IPS-NIHi7 (cell line): Measurements from ENCODE around the gene TCEAL5.
"Not testable (repeated sequence)": the region's sequence is repeated elsewhere in the genome, so short reads cannot be mapped to it uniquely, and the experiment has no call there.

Experiments used
- DNase-seq: peaks from one replicate; pipeline ENCODE4 v3.0.0; 2012; ENCODE audit warnings: mixed read lengths; ENCODE audit errors: extremely low spot score

TCEAL5 gene, protein sequence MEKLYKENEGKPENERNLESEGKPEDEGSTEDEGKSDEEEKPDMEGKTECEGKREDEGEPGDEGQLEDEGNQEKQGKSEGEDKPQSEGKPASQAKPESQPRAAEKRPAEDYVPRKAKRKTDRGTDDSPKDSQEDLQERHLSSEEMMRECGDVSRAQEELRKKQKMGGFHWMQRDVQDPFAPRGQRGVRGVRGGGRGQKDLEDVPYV

DNA sequence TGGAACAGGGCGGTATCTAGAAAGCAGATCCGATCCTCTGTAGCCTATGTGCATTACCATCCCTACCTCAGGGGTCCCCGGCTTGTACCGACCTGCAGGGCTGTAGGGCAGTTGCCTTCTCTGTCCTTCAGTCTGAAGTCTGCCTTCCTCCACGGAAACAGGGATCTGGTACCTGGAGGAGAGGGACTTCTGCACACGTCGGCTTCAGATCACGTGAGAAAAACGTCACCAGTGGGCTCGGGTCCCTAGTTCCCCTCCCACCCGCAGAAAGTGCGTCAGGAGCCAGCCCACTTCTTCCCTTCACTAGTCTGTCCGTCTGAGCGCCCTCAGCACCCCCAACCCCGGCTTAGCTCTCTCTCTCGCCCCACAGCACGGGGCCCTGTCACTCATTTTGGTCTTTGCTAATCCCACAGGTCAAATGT lies at the start of gene TCEAL5:
TSS of gene TCEAL5 (minus strand) at position 170 of the 422 bp plus-strand sequence. CDS start 2,187 bp downstream, outside the sequence.
- no peak for DNase-seq

DNA sequence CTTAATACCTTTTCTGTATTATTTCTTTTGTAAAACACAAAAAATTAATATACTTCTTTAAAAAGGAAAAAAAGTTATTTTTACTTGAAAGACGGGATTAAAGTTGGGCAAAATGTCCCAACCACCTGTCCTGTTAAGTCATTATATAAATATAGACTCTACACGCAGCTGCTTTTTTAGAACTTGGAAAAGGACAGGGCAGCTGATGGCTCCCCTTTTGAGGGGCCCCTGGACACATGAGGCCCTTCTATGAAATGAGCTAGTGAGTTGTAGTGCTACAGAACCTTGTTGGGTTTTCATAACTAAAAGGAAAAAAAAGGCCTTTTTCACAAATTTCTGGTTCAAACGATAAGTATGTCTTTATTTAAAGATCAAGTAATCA lies 34.8 kb upstream of the TCEAL5 start:
- no peak for DNase-seq

DNA sequence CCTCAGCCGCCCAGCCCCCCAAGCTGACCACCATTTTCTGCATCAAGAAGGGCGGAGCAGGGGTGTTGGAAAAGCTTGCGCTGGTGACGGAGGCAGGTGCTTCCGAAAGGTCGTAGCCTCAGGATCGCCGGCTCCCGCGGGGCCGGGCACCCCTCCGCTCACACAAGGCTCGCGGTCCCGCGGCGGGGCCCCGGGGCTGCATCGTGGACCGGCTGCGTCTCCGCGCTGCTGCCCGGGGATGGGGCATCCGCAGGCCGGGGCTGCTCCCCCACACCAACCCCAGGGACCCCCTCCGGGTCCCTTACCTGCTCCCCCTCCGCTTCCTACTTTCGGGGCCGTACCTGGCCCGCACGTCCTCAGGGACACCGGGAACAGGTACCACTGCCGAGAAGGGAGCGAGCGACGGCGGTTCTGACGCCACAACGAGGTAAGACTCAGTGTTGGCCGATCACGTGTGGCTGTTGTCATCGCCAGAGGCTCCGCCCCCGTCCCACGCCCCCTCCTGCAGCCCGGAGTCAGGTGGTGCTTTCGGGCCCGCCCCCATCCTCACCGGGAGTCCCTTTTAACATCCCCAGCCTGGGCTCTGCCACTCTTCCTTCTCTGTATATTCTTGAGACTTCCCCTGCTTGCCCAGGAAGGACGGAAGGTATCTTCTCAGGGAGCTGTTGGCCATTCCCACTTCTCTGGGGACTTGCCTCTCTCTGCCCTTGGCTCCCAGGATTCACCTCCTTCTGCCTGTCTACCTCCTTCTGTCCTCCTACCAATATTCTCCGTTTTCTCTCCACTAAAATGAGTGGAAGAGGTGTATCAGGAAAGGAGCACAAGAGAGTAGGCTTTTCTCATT lies 34.2 kb upstream of the TCEAL5 start, which contains the start of gene BEX2:
TSS of gene BEX2 (minus strand) at position 436 of the 844 bp plus-strand sequence. CDS start 1,014 bp downstream, outside the sequence.
- DNase-seq = peak; percentile 97

DNA sequence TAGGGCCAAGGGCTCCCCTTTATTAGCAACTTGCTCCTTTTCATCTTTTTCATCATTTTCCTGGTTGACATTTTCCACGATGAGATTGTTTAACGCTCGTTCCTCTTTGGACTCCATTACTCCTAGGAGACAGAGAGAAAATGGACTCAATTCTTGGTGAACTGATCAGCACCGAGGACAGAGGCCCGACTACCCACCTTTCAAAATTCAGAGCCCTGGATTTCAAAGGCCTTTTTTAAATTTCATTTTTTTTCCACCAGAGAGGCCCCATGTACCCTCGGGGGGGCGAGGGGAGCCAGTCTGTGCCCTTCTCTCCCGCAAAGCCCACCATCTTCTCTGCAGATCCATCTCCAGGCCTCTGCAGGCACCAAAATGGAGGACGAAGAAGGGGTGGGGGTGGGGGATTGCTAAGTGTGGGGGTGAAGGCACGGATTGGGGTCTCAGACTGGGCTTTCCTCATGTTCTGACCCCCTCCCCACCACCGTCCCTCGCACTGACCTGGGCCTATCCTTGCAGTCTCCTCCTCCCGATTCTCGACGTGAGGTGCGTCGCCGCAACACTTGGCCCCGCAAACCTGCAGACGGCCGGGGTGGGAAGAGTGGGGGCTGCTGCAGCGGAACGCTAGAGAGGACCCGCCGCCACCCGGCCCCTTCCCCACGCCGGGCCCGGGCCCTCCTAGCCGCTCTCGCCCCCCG lies 33.5 kb upstream of the TCEAL5 start:
- DNase-seq = no peak

DNA sequence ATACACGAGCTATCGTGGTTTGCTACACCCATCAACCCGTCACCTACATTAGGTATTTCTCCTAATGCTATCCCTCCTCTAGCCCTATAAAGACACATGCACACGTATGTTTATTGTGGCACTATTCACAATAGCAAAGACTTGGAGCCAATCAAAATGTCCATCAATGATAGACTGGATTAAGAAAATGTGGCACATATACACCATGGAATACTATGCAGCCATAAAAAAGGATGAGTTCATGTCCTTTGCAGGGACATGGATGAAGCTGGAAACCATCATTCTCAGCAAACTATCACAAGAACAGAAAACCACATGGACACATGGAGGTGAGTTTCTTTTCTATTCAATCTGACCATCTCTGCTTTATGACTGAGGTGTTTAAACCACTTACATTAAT lies 29.1 kb upstream of the TCEAL5 start:
- not testable (repeated sequence) for DNase-seq

DNA sequence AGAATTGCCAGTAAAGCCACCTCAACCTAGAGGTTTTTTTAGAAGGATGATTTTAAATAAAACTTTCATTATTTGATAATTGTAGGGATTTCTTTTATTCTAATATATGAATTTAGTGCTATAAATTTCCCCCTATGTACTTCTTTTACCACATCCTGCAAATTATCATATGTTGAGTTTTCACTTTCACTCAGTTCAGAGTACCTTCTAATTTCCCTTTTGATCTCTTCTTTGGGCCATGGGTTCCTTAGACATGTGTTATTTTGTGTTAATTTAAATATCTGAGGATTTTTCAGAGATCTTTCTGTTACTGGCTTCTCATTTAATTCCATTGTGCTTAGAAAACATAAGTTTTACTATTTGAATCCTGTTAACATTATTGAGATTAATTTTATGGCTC lies 28.2 kb upstream of the TCEAL5 start:
- no peak for DNase-seq

DNA sequence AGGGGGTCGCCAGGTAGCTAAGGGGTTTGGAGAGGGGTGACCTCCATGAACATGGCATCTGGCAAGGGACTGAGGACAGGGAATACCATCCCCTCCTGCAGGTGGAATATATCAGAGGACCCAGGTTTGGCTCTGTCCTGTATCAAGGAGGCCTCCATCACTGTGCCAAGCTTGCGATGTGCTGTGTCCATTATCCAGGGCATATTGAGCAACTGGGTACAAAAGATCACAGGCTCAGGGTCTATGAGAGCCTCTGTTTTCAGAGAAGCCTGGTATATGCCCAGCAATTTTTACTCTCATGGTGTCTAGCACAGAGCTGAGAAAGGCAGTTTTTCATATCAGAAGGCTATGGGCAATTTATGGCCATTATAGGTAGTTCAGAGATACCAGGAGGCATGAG lies 16.6 kb upstream of the TCEAL5 start:
- DNase-seq = no peak

DNA sequence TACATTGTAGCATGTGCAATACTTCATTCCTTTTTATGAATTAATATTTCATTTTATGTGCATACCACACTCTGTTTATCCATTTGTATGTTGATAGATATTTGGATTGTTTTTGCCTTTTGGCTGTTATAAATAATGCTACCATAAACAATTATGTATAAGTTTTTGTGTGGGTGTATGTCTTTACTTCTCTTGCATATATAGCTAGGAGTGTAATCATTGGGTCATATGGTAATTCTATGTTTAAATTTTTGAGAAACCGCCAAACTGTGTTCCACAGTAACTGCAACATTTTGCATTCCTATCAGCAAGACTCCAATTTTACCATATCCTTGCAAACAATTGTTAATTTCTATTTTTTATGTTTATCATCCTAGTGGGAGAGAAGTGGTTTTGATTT lies 3.1 kb upstream of the TCEAL5 start:
- no peak for DNase-seq

DNA sequence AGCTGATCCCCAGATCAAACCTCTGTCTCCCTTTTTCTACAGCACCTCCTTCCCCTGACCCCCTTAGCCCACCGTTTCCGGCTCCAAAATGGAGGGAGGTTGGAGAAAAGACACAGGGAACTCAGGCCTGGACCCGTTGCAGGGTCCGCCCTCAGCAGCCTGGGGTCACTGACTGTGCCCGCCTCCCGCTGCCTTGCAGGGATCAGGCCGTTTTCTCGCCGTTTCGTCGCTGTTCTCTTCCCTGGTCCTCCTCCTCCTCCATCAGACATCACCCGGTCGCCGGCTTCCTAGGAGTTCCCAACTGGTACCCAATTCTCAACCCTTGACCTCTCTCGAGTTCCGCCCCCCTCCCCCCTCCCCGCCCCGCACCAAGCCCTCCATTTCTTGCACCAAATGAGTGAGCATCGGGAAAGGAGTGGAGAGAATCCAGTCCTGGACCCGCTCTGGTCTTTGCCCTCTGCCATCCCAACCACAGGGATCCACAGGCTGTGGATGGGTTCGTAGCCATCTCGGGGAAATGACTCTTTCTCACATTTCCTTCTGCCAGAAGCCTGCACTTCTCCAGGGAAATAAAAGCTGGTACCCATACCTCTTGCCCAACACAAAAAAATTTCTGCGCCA lies 493 bp downstream of the TCEAL5 start:
- no peak for DNase-seq

DNA sequence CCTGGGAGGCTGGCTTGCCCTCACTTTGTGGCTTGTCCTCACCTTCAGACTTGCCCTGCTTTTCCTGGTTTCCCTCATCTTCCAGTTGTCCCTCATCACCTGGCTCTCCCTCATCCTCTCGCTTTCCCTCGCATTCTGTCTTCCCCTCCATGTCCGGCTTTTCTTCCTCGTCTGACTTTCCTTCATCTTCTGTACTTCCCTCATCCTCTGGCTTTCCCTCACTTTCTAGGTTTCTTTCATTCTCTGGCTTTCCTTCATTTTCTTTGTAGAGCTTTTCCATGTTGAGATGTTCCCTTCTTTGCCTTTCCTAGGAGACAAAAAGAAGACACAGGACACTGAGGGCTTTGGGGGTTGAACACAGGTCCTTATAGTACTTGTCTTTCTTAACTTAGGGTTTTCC lies 2.3 kb downstream of the TCEAL5 start:
- DNase-seq = no peak

DNA sequence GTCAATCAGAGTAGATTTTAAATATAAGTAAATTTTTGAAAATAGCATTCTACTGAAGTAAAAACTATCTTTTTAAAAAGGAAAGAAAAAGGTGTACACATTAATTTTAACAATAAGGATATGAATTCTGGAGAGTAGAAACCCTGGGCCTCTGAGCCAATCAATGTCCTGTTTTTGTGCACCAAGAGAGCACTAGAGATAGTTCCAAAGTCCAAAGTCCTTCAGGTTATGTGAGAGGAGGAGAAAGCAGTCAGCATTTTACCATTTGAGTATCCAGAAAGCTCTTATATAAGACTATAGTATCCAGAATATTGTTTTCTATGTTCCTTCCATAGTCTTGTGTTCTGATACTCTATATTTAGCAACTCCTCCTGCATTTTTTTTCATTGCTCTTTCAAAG lies 18.3 kb downstream of the TCEAL5 start:
- DNase-seq = no peak

DNA sequence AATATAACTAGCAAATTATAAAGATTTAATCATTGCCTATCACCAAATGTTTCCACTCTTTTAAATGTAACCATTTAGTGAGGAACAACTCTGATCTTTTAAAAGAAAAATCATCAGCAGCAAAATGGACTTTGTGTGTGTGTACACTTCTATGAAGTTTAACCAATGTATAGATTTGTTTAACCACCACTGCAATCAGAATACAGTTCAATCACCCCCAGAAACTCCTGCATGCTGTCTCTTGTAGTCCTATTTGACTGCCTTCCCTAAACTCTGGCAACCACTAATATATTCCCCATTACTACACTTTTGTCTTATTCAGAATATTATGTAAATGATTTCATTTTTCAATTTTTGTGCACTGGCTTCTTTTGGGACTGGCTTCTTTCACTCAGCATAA lies 19.9 kb downstream of the TCEAL5 start:
- no peak for DNase-seq

DNA sequence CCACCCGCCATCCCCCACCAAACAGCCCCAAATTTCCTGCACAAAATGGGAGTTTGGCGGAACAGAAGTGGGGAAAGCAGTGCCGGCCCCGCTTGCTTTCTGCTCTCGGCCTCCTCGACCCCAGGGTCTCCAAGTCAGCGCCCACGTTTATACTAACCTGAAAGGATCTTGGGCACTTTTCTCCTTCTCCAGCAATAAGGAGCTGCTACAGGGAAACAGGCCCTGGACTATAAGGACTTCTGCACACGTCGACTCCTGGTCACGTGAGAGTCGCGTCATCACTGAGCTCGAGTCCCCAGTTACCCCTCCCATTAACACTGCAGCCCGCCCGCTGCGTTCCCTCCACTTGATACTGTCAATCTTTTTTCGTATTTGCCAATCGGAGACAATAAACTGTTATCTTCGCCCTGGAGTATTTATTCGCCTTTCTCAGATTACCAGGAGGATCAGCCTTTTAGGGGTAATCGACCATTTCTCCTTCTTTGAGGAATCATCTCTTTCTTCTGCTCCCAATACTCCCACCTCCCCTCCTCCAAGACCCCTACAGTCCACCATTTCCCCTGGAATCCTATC lies 21.5 kb downstream of the TCEAL5 start, which contains the start of gene TCEAL8:
TSS of gene TCEAL8 (minus strand) at position 235 of the 573 bp plus-strand sequence. CDS start 1,176 bp downstream, outside the sequence.
- peak; percentile 88 for DNase-seq

DNA sequence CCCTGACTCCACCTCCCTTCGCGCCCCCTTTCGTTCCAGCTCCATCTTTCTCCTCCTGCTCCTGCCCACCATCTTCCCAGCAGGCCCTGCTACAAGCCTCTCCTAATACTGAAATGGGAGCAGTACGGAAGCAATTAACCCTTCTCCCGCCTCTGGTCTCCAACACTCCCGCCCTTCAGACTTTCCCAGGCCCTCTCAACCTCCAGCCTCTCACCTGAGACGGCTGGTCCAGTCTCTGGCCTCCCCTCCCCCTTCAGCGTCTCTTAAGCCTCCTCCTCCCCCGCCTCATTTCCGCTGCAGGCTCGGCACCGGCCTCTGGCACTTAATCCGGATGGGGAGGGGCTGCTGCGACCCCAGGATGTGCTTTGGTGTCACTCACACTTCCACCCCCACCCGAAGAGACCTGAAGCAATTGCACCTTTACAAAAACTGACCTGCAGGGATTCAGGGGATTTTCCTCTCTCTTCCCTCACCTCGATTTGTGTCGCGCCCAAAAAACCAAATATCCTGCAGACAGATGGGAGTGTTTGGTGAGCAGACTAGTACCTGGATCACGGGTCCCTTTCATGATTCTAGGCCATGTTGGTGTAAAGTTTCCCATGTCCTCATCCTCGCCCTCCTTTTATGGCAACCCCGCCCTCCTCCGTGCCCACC lies 22.3 kb downstream of the TCEAL5 start:
- peak; percentile 91 for DNase-seq

DNA sequence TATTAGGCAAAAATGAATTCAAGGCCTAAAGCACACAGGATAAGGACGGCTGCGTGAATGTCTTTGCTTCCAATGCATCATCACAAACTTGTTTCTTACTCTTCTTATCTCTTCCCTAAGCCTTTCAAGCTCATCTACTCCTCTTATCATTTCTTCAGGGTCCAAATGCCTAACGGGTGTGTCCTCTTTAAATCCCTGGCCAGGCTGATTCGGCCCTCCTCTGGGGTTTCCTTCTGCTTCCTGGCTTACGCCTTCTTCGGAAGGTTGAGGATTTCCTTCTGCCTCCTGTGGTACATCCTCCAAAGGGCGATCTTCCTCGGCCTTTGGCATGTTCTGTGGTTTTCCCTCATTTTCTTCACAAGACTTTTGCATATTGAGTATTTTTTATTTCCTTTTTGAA lies 22.9 kb downstream of the TCEAL5 start:
- no peak for DNase-seq

DNA sequence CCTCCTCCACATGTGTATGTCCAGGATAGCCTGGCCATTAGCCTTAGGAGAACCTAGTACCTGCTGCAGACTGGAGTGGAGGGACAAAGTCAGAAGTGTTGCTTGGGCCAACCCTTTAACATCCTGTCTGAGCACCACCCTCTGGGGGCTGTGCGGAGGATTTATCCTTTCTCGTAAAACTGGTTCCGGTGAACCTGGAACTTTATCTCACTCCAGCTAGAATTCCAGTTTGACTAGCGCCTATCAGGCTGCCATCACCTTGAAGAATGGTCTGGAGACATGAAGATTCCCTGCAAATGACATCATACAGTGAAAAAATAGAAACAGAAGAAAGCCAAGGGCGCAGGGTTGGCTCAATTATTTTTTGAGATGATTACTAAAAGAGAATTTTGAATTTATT lies 25.6 kb downstream of the TCEAL5 start:
- peak; percentile 38 for DNase-seq

DNA sequence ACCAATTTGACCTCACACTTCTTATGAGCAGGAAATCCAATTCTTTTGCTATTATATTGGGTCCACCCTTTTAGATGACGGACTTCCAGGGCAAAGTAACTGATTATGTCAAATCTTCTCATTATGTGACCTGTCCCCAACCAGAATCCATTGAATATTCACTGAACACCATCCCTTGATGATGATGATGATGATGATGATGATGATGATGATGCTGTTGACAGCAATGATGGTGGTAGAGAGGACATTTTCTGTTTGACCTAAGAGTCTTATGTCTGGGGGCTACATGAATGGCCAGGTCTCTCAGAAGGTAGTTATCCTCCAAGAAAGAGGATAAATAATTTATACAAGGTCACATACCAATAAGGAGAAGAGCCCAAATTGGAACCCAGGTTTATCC lies 26.7 kb downstream of the TCEAL5 start:
- DNase-seq = no peak

DNA sequence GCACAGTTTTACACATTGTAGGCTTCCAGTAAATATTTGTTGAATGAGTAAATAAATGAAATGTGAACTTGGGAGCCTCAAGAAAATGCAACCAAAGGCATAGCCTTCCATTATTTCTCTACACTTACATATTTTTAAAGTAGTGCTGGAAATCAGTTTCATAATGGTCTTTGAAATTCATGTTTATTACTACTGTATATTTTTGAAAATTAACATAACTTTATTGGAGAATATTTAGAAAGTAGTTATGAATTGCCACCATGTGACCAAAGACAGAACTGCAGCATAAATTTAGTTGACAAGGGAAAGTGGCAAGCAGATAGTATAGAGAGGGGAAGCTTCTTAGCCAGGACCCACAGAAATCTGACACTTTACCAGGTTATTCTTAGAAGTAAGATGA lies 28.0 kb downstream of the TCEAL5 start:
- DNase-seq = peak; percentile 24

DNA sequence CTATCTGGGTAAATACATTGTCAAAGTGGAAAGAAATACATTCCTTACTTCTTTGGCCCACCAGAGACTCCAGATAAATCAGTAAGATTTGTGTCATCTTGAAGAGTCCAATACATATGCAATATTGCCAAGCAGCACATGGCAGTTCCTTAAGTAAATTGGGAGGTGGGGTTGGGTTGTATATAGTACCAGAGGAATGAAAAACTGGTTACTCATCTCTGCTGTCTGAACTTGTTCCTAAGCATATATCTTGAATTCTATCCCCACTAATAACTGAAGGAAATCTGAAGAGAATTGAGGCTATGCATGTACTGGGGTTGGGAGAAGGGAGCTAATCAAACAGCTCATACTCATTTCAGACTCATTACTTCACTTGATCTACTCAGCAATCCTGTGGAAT lies 36.4 kb downstream of the TCEAL5 start:
- DNase-seq = no peak

DNA sequence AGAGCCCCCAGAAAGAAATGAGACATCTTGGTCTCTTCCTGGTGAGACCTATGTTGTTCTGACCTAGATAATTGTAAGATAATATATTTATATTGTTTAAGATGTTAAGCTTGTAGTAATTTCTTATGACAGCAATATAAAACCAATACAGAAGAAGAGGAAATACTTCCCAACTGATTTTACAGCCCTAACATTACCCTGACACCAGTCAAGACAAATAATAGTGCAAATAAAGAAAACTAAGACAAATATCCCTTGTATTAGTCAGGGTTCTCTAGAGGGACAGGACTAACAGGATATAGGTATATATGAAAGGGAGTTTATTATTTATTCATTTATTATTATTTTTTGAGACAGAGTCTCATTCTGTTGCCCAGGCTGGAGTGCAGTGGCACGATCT lies 40.3 kb downstream of the TCEAL5 start:
- DNase-seq = no peak

DNA sequence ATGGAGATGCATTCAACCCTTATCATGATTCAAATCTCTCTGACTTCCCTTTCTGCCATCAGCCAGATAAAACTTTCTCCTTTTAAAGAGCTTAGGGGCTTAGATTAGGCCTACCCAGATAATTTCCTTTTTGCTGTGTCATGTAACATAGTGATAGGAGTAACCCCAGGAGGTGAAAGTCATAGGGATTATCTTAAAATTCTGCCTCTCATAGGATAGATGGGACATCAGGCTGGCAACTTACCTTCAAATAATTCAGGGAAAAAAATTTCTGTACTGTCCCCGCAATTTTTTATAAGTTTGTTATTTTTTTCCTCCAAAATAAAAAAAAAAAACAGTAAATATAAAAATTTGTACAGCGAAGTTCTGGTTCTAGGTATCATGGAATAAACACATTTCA lies 40.9 kb downstream of the TCEAL5 start:
- not testable (repeated sequence) for DNase-seq
